Omental fat pad (tissue), 4 donors: ENCODE data around the gene USP7. TPM values are rescaled to one million over a fixed set of nuclear protein-coding genes. Genes with fewer than 3 reads are reported as not detected.

Source experiments
- ATAC-seq: fragments of 150-250 bp; one replicate; pipeline ENCODE4 v1.9.1; 2016; ENCODE audit warnings: mild to moderate bottlenecking, moderate library complexity; ENCODE audit not compliant: low FRiP score
- DNase-seq: peaks from one replicate; pipeline ENCODE4 v3.0.0-alpha.2; 2019; ENCODE audit warnings: low spot score
- CTCF ChIP-seq, 3 donors: fragments of 450-650 bp; IDR thresholded peaks; one replicate each; pipeline ENCODE4 v1.5.1; 2016 to 2017; ENCODE audit warnings: antibody characterized with exemption in 3 of 3, mild to moderate bottlenecking in 3 of 3, moderate library complexity in 2 of 3
- total RNA-seq, 4 donors: library from RNA; depleted of rRNA; stranded (reverse); fragments of >200 nt; gene quantifications; one replicate each; pipeline ENCODE4 v1.1.0, GENCODE V29; 2016

The USP7 gene
- total RNA-seq, 4 donors from 2014 or later: 71.2 to 138 (median 97.0) TPM

GRCh38 chr16:8916541-8917225 lies 47.0 kb downstream of the USP7 start:
- ATAC-seq (no peak), DNase-seq (no peak)
- TF ChIP-seq CTCF (IDR thresholded peaks at IDR 0.05): no peak

GRCh38 chr16:8915722-8916301 lies 47.9 kb downstream of the USP7 start:
- DNase-seq: no peak
- ATAC-seq: no peak
- no peak for TF ChIP-seq CTCF (IDR thresholded peaks at IDR 0.05)

GRCh38 chr16:8914098-8914497 lies 49.6 kb downstream of the USP7 start:
- ATAC-seq (no peak), DNase-seq (no peak)
- no peak for TF ChIP-seq CTCF (IDR thresholded peaks at IDR 0.05)

GRCh38 chr16:8912793-8913192 lies 50.9 kb downstream of the USP7 start:
- DNase-seq (no peak), ATAC-seq (no peak)
- TF ChIP-seq CTCF (IDR thresholded peaks at IDR 0.05): no peak

GRCh38 chr16:8910811-8911210 lies 52.9 kb downstream of the USP7 start:
- DNase-seq (no peak), ATAC-seq (no peak)
- TF ChIP-seq CTCF (IDR thresholded peaks at IDR 0.05): no peak

GRCh38 chr16:8908810-8909468 lies 54.8 kb downstream of the USP7 start:
- ATAC-seq (no peak), DNase-seq (no peak)
- TF ChIP-seq CTCF (IDR thresholded peaks at IDR 0.05): no peak
